ENCODE data around the gene POMT2.

The POMT2 gene

DNA sequence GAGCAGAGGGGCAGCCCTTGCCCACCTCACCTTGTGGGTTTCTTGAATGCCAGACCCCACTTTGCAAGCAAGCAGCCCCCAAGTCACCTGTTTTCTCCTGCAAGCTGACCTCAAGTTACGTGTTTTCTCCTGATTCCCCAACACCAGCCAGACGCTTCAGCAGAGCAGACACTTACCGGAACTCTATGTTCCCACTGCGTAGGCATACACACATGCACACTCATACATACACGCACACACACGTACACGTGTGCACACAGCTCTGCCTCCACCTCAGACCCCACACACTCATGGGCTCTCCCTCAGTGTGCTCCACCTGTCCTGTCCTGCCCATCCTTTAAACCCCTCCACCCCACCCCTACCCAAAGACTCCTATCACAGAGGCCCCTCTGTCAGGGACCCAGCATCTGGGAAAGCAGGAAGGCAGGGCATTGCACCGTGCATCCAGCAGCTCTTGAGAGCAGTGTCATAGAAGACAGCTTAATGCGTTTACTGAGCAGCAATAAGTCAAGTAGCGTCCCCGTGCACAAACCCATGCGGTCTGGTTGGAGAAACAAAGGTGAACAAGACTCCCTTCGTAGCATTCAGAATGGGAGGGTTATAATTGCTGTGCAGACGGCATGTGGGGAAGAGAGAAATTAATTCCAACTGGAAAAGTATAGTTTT is 94.7 kb downstream of the POMT2 start:
- ATAC-seq: no peak
- TF ChIP-seq ZC3H10 (CRISPR knock-in tag; IDR thresholded peaks at IDR 0.05) (no peak), PPARA (CRISPR knock-in tag; IDR thresholded peaks at IDR 0.05; ENCODE audit: borderline replicate concordance) (no peak), ISL1 (CRISPR knock-in tag; IDR thresholded peaks at IDR 0.05) (no peak), ESRRG (CRISPR knock-in tag; IDR thresholded peaks at IDR 0.05) (no peak), ZNF8 (CRISPR knock-in tag; IDR thresholded peaks at IDR 0.05) (no peak), RARB (CRISPR knock-in tag; IDR thresholded peaks at IDR 0.05) (no peak), BACH2 (CRISPR knock-in tag; IDR thresholded peaks at IDR 0.05; ENCODE audit: borderline replicate concordance) (no peak), GLIS3 (CRISPR knock-in tag; IDR thresholded peaks at IDR 0.05) (no peak), TSHZ2 (CRISPR knock-in tag; IDR thresholded peaks at IDR 0.05) (no peak), TCF4 (CRISPR knock-in tag; IDR thresholded peaks at IDR 0.05; ENCODE audit: borderline replicate concordance) (no peak), ZNF565 (CRISPR knock-in tag; conservative IDR thresholded peaks at IDR 0.05; ENCODE audit: low read depth) (no peak), ARNTL (CRISPR knock-in tag; IDR thresholded peaks at IDR 0.05; ENCODE audit: borderline replicate concordance, low read depth) (no peak), ZNF70 (CRISPR knock-in tag; IDR thresholded peaks at IDR 0.05) (no peak), CSDC2 (CRISPR knock-in tag; IDR thresholded peaks at IDR 0.05) (no peak), PATZ1 (CRISPR knock-in tag; IDR thresholded peaks at IDR 0.05; ENCODE audit: borderline replicate concordance) (no peak), SNAI2 (CRISPR knock-in tag; IDR thresholded peaks at IDR 0.05) (no peak), ZFP30 (CRISPR knock-in tag; IDR thresholded peaks at IDR 0.05) (no peak), CSRNP3 (CRISPR knock-in tag; IDR thresholded peaks at IDR 0.05) (no peak), OSR1 (CRISPR knock-in tag; IDR thresholded peaks at IDR 0.05) (no peak)
- TF ChIP-seq, protein P1, sequence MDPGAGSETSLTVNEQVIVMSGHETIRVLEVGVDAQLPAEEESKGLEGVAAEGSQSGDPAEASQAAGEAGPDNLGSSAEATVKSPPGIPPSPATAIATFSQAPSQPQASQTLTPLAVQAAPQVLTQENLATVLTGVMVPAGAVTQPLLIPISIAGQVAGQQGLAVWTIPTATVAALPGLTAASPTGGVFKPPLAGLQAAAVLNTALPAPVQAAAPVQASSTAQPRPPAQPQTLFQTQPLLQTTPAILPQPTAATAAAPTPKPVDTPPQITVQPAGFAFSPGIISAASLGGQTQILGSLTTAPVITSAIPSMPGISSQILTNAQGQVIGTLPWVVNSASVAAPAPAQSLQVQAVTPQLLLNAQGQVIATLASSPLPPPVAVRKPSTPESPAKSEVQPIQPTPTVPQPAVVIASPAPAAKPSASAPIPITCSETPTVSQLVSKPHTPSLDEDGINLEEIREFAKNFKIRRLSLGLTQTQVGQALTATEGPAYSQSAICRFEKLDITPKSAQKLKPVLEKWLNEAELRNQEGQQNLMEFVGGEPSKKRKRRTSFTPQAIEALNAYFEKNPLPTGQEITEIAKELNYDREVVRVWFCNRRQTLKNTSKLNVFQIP (CRISPR knock-in tag; IDR thresholded peaks at IDR 0.05; ENCODE audit: borderline replicate concordance, low read depth): no peak

GRCh38 chr14:77225254-77225653 is 95.4 kb downstream of the POMT2 start:
- no peak for ATAC-seq
- TF ChIP-seq BACH2 (CRISPR knock-in tag; IDR thresholded peaks at IDR 0.05; ENCODE audit: borderline replicate concordance): no peak
- TF ChIP-seq PPARA (CRISPR knock-in tag; IDR thresholded peaks at IDR 0.05; ENCODE audit: borderline replicate concordance): no peak
- TF ChIP-seq RARB (CRISPR knock-in tag; IDR thresholded peaks at IDR 0.05): no peak
- TF ChIP-seq, protein P2, sequence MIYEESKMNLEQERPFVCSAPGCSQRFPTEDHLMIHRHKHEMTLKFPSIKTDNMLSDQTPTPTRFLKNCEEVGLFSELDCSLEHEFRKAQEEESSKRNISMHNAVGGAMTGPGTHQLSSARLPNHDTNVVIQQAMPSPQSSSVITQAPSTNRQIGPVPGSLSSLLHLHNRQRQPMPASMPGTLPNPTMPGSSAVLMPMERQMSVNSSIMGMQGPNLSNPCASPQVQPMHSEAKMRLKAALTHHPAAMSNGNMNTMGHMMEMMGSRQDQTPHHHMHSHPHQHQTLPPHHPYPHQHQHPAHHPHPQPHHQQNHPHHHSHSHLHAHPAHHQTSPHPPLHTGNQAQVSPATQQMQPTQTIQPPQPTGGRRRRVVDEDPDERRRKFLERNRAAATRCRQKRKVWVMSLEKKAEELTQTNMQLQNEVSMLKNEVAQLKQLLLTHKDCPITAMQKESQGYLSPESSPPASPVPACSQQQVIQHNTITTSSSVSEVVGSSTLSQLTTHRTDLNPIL (CRISPR knock-in tag; IDR thresholded peaks at IDR 0.05; ENCODE audit: low read depth): no peak
- TF ChIP-seq ZNF565 (CRISPR knock-in tag; conservative IDR thresholded peaks at IDR 0.05; ENCODE audit: low read depth): no peak
- no peak for TF ChIP-seq PATZ1 (CRISPR knock-in tag; IDR thresholded peaks at IDR 0.05; ENCODE audit: borderline replicate concordance)
- no peak for TF ChIP-seq ZFP30 (CRISPR knock-in tag; IDR thresholded peaks at IDR 0.05)
- TF ChIP-seq ESRRG (CRISPR knock-in tag; IDR thresholded peaks at IDR 0.05): no peak
- no peak for TF ChIP-seq ZC3H10 (CRISPR knock-in tag; IDR thresholded peaks at IDR 0.05)
- no peak for TF ChIP-seq ARNTL (CRISPR knock-in tag; IDR thresholded peaks at IDR 0.05; ENCODE audit: borderline replicate concordance, low read depth)
- TF ChIP-seq CSRNP3 (CRISPR knock-in tag; IDR thresholded peaks at IDR 0.05): no peak
- TF ChIP-seq TCF4 (CRISPR knock-in tag; IDR thresholded peaks at IDR 0.05; ENCODE audit: borderline replicate concordance): no peak
- TF ChIP-seq GLIS3 (CRISPR knock-in tag; IDR thresholded peaks at IDR 0.05): no peak
- TF ChIP-seq CSDC2 (CRISPR knock-in tag; IDR thresholded peaks at IDR 0.05): no peak
- no peak for TF ChIP-seq ISL1 (CRISPR knock-in tag; IDR thresholded peaks at IDR 0.05)

Measured in SK-N-SH treated with all-trans-retinoic acid at 6 μM for 48 hours (cell line).